HEK293 (cell line): ENCODE data around the gene SH3PXD2B.

Source experiments
- CTCF ChIA-PET: fragments of 350-600 bp; formaldehyde crosslinking; extraction: SDS; loops from one replicate; lab custom pipeline; 2021; ENCODE audit warnings: antibody characterized with exemption; lab: Yijun Ruan, JAX
- POLR2A ChIA-PET: fragments of 300-600 bp; formaldehyde crosslinking; extraction: SDS; loops from one replicate; lab custom pipeline; 2020; ENCODE audit warnings: antibody characterized with exemption, inconsistent platforms; lab: Yijun Ruan, JAX
- H3K27ac ChIP-seq: fragments of 200-500 bp; sonication (Bioruptor generic); 2 replicates; pipeline ENCODE4 v1.5.1; 2014; ENCODE audit warnings: low read depth, low read length, control low read depth, inconsistent platforms; ENCODE audit errors: extremely low read depth
- H3K36me3 ChIP-seq, 2 experiments: fragments of 200-500 bp in 1 of 2; sonication (Bioruptor generic) in 1 of 2; 1 replicate in 1 of 2; 2 replicates in 1 of 2; pipeline ENCODE4 v1.5.1; 2014 to 2017; ENCODE audit warnings: inconsistent platforms in 2 of 2, low read length in 2 of 2; ENCODE audit not compliant: control insufficient read depth in 2 of 2, insufficient read depth in 1 of 2
- H3K4me1 ChIP-seq: fragments of 200-500 bp; sonication (Bioruptor generic); 2 replicates; pipeline ENCODE4 v1.5.1; 2014; ENCODE audit warnings: mild to moderate bottlenecking, low read length, inconsistent platforms; ENCODE audit not compliant: control insufficient read depth, insufficient read depth
- H3K4me3 ChIP-seq: 2 replicates; pipeline ENCODE4 v1.5.1; 2011; ENCODE audit warnings: low read depth, mild to moderate bottlenecking, control low read depth, low read length, moderate library complexity
- H3K9me3 ChIP-seq: fragments of 200-500 bp; sonication (Bioruptor generic); 2 replicates; pipeline ENCODE4 v1.5.1; 2014; ENCODE audit warnings: low read depth, low read length, inconsistent platforms; ENCODE audit not compliant: control insufficient read depth, insufficient read depth
- SP3 ChIP-seq: fragments of 450-650 bp; formaldehyde crosslinking; IDR thresholded peaks from 2 replicates; pipeline ENCODE4 v1.5.1; 2016; ENCODE audit warnings: missing biosample characterization, missing genetic modification characterization
- SP7 ChIP-seq: fragments of 450-650 bp; formaldehyde crosslinking; IDR thresholded peaks from 2 replicates; pipeline ENCODE4 v1.5.1; 2016; ENCODE audit warnings: missing biosample characterization, missing genetic modification characterization
- ZBTB17 ChIP-seq: fragments of 450-650 bp; formaldehyde crosslinking; IDR thresholded peaks from 2 replicates; pipeline ENCODE4 v1.5.1; 2016; ENCODE audit warnings: missing biosample characterization, missing genetic modification characterization
- ZEB2 ChIP-seq: fragments of 450-650 bp; formaldehyde crosslinking; IDR thresholded peaks from 2 replicates; pipeline ENCODE4 v1.5.1; 2016; ENCODE audit warnings: missing biosample characterization, missing genetic modification characterization
- ZFP69B ChIP-seq: fragments of 450-650 bp; formaldehyde crosslinking; IDR thresholded peaks from 2 replicates; pipeline ENCODE4 v1.5.1; 2016; ENCODE audit warnings: missing biosample characterization, missing genetic modification characterization
- ZNF114 ChIP-seq: fragments of 450-650 bp; formaldehyde crosslinking; IDR thresholded peaks from 2 replicates; pipeline ENCODE4 v1.5.0; 2017; ENCODE audit warnings: missing biosample characterization, missing genetic modification characterization
- ZNF155 ChIP-seq: fragments of 450-650 bp; formaldehyde crosslinking; IDR thresholded peaks from 2 replicates; pipeline ENCODE4 v1.5.1; 2016; ENCODE audit warnings: missing biosample characterization, missing genetic modification characterization
- ZNF202 ChIP-seq: fragments of 450-650 bp; formaldehyde crosslinking; IDR thresholded peaks from 2 replicates; pipeline ENCODE4 v1.5.1; 2016; ENCODE audit warnings: missing biosample characterization, missing genetic modification characterization, borderline replicate concordance
- ZNF280C ChIP-seq: fragments of 450-650 bp; formaldehyde crosslinking; IDR thresholded peaks from 2 replicates; pipeline ENCODE4 v1.5.1; 2016; ENCODE audit warnings: missing biosample characterization, missing genetic modification characterization
- ZNF324 ChIP-seq: fragments of 450-650 bp; formaldehyde crosslinking; IDR thresholded peaks from 2 replicates; pipeline ENCODE4 v1.5.1; 2016; ENCODE audit warnings: missing biosample characterization, missing genetic modification characterization
- ZNF354C ChIP-seq: fragments of 450-650 bp; formaldehyde crosslinking; IDR thresholded peaks from 2 replicates; pipeline ENCODE4 v1.5.1; 2016; ENCODE audit warnings: missing biosample characterization, missing genetic modification characterization, low read depth, borderline replicate concordance
- ZNF488 ChIP-seq: fragments of 450-650 bp; formaldehyde crosslinking; IDR thresholded peaks from 2 replicates; pipeline ENCODE4 v1.5.1; 2016; ENCODE audit warnings: missing biosample characterization, missing genetic modification characterization
- ZNF510 ChIP-seq: fragments of 450-650 bp; formaldehyde crosslinking; IDR thresholded peaks from 2 replicates; pipeline ENCODE4 v1.5.1; 2018; ENCODE audit warnings: mild to moderate bottlenecking, missing genetic modification characterization, missing biosample characterization; ENCODE audit not compliant: insufficient replicate concordance
- ZNF610 ChIP-seq: fragments of 450-650 bp; formaldehyde crosslinking; IDR thresholded peaks from 2 replicates; pipeline ENCODE4 v1.5.1; 2016; ENCODE audit warnings: missing biosample characterization, missing genetic modification characterization, borderline replicate concordance
- ZNF670 ChIP-seq: fragments of 450-650 bp; formaldehyde crosslinking; IDR thresholded peaks from 2 replicates; pipeline ENCODE4 v1.5.1; 2016; ENCODE audit warnings: missing biosample characterization, missing genetic modification characterization, low read depth
- ZNF785 ChIP-seq: fragments of 450-650 bp; formaldehyde crosslinking; IDR thresholded peaks from 2 replicates; pipeline ENCODE4 v1.5.1; 2016; ENCODE audit warnings: missing biosample characterization, missing genetic modification characterization
- TF ChIP-seq, protein P1 (sequence below): fragments of 450-650 bp; formaldehyde crosslinking; IDR thresholded peaks from 2 replicates; pipeline ENCODE4 v1.5.1; 2016; ENCODE audit warnings: missing biosample characterization, missing genetic modification characterization
- TF ChIP-seq, protein P2 (sequence below): fragments of 450-650 bp; formaldehyde crosslinking; optimal IDR thresholded peaks from 2 replicates; pipeline ENCODE3; 2016; ENCODE audit warnings: missing biosample characterization, mild to moderate bottlenecking, missing genetic modification characterization
- TF ChIP-seq, protein P3 (sequence below): fragments of 450-650 bp; formaldehyde crosslinking; IDR thresholded peaks from 2 replicates; pipeline ENCODE4 v1.5.1; 2016; ENCODE audit warnings: missing biosample characterization, missing genetic modification characterization, borderline replicate concordance
- TF ChIP-seq, protein P4 (sequence below): fragments of 450-650 bp; formaldehyde crosslinking; IDR thresholded peaks from 2 replicates; pipeline ENCODE4; 2016; ENCODE audit warnings: missing biosample characterization, missing genetic modification characterization

The SH3PXD2B gene

DNA sequence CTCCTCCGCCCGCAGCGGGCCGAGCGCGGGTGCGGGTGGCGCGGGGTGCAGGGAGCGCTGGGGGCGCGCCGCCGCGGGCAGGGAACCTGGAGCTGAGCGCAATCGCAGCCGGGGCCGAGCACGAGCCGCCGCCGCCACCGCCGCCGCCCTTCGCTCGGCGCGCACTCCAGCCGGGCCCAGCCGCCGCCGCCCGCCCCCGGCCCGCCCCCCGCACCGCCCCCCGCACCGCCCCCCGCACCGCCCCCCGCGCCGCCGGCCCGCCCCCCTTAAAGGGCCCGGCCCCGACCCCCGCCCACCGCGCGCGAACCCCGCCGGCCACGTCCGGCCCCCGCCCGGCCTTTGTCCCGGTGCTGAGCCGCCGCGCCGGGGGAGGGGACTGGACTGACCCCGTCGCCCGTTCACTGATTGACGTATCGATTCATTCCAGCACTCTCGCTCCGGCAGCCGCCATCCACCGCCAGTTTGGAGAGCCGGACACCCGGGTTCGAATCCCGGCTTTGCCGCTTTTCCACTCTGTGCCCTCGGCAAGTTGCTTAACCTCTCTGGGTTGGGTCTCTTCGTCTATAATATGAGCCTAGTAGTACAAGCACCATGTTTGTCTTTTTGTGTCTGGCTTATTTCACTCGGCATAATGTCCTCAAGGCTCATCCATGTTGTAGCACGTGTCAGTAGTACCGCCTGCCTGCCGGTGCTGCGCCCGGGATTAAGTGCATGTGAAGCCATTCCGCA is at the start of gene SH3PXD2B (continued):
- TF ChIP-seq ZNF280C (tag by site-specific recombination): no peak
- TF ChIP-seq ZNF155: no peak
- no peak for TF ChIP-seq ZNF488
- TF ChIP-seq, protein P1, sequence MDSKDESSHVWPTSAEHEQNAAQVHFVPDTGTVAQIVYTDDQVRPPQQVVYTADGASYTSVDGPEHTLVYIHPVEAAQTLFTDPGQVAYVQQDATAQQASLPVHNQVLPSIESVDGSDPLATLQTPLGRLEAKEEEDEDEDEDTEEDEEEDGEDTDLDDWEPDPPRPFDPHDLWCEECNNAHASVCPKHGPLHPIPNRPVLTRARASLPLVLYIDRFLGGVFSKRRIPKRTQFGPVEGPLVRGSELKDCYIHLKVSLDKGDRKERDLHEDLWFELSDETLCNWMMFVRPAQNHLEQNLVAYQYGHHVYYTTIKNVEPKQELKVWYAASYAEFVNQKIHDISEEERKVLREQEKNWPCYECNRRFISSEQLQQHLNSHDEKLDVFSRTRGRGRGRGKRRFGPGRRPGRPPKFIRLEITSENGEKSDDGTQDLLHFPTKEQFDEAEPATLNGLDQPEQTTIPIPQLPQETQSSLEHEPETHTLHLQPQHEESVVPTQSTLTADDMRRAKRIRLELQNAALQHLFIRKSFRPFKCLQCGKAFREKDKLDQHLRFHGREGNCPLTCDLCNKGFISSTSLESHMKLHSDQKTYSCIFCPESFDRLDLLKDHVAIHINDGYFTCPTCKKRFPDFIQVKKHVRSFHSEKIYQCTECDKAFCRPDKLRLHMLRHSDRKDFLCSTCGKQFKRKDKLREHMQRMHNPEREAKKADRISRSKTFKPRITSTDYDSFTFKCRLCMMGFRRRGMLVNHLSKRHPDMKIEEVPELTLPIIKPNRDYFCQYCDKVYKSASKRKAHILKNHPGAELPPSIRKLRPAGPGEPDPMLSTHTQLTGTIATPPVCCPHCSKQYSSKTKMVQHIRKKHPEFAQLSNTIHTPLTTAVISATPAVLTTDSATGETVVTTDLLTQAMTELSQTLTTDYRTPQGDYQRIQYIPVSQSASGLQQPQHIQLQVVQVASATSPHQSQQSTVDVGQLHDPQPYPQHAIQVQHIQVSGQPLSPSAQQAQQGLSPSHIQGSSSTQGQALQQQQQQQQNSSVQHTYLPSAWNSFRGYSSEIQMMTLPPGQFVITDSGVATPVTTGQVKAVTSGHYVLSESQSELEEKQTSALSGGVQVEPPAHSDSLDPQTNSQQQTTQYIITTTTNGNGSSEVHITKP (tag by site-specific recombination): no peak
- TF ChIP-seq ZEB2 (tag by site-specific recombination): peak; percentile 17; the same call in 1 of the 2 replicates
- TF ChIP-seq, protein P2, sequence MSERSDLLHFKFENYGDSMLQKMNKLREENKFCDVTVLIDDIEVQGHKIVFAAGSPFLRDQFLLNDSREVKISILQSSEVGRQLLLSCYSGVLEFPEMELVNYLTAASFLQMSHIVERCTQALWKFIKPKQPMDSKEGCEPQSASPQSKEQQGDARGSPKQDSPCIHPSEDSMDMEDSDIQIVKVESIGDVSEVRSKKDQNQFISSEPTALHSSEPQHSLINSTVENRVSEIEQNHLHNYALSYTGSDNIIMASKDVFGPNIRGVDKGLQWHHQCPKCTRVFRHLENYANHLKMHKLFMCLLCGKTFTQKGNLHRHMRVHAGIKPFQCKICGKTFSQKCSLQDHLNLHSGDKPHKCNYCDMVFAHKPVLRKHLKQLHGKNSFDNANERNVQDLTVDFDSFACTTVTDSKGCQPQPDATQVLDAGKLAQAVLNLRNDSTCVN (tag by site-specific recombination): peak; percentile 52
- peak; percentile 65; the same call in 1 of the 2 replicates for TF ChIP-seq ZNF324 (tag by site-specific recombination)
- no peak for TF ChIP-seq ZNF510 (tag by site-specific recombination)
- TF ChIP-seq SP3: peak; percentile 15; the same call in 1 of the 2 replicates

GRCh38 chr5:172502969-172503368 is 48.6 kb upstream of the SH3PXD2B start:
- Histone ChIP-seq H3K4me1 (no peaks in the 10 kb centered on the region), H3K4me3 (no peak overlapping the region), H3K36me3 (no peaks in the 10 kb centered on the region), H3K27ac (no peak overlapping the region), H3K9me3 (no peaks in the 10 kb centered on the region)
- POLR2A ChIA-PET: no interaction called here
- CTCF ChIA-PET: interaction anchor here (1.0 kb wide), 1 partner anchor 194 kb away, joined by 3 read pairs; no protein-coding TSS in a partner anchor
- TF ChIP-seq ZFP69B (tag by site-specific recombination): no peak
- TF ChIP-seq ZBTB17 (tag by site-specific recombination): peak; percentile 71
- no peak for TF ChIP-seq ZNF610 (tag by site-specific recombination)
- no peak for TF ChIP-seq ZNF785 (tag by site-specific recombination)
- TF ChIP-seq ZNF202 (tag by site-specific recombination): no peak
- no peak for TF ChIP-seq ZNF114 (tag by site-specific recombination)
- no peak for TF ChIP-seq ZNF354C (tag by site-specific recombination)
- TF ChIP-seq ZNF670 (tag by site-specific recombination): no peak
- TF ChIP-seq, protein P3, sequence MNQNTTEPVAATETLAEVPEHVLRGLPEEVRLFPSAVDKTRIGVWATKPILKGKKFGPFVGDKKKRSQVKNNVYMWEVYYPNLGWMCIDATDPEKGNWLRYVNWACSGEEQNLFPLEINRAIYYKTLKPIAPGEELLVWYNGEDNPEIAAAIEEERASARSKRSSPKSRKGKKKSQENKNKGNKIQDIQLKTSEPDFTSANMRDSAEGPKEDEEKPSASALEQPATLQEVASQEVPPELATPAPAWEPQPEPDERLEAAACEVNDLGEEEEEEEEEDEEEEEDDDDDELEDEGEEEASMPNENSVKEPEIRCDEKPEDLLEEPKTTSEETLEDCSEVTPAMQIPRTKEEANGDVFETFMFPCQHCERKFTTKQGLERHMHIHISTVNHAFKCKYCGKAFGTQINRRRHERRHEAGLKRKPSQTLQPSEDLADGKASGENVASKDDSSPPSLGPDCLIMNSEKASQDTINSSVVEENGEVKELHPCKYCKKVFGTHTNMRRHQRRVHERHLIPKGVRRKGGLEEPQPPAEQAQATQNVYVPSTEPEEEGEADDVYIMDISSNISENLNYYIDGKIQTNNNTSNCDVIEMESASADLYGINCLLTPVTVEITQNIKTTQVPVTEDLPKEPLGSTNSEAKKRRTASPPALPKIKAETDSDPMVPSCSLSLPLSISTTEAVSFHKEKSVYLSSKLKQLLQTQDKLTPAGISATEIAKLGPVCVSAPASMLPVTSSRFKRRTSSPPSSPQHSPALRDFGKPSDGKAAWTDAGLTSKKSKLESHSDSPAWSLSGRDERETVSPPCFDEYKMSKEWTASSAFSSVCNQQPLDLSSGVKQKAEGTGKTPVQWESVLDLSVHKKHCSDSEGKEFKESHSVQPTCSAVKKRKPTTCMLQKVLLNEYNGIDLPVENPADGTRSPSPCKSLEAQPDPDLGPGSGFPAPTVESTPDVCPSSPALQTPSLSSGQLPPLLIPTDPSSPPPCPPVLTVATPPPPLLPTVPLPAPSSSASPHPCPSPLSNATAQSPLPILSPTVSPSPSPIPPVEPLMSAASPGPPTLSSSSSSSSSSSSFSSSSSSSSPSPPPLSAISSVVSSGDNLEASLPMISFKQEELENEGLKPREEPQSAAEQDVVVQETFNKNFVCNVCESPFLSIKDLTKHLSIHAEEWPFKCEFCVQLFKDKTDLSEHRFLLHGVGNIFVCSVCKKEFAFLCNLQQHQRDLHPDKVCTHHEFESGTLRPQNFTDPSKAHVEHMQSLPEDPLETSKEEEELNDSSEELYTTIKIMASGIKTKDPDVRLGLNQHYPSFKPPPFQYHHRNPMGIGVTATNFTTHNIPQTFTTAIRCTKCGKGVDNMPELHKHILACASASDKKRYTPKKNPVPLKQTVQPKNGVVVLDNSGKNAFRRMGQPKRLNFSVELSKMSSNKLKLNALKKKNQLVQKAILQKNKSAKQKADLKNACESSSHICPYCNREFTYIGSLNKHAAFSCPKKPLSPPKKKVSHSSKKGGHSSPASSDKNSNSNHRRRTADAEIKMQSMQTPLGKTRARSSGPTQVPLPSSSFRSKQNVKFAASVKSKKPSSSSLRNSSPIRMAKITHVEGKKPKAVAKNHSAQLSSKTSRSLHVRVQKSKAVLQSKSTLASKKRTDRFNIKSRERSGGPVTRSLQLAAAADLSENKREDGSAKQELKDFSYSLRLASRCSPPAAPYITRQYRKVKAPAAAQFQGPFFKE (tag by site-specific recombination): no peak
- TF ChIP-seq SP7: no peak
- TF ChIP-seq, protein P4, sequence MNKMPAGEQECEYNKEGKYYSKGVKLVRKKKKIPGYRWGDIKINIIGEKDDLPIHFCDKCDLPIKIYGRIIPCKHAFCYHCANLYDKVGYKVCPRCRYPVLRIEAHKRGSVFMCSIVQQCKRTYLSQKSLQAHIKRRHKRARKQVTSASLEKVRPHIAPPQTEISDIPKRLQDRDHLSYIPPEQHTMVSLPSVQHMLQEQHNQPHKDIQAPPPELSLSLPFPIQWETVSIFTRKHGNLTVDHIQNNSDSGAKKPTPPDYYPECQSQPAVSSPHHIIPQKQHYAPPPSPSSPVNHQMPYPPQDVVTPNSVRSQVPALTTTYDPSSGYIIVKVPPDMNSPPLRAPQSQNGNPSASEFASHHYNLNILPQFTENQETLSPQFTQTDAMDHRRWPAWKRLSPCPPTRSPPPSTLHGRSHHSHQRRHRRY: no peak
